IPS-15b (cell line): ENCODE measurements around the gene PPP2R2B.

Experiments used
- H3K27me3 ChIP-seq: one replicate; pipeline ENCODE4 v1.6.1; 2013; ENCODE audit warnings: low read length; ENCODE audit not compliant: control insufficient read depth, insufficient read depth
- H3K36me3 ChIP-seq: one replicate; pipeline ENCODE4 v1.6.1; 2013; ENCODE audit warnings: low read length; ENCODE audit not compliant: control insufficient read depth, insufficient read depth
- H3K4me1 ChIP-seq: one replicate; pipeline ENCODE4 v1.6.1; 2013; ENCODE audit warnings: mild to moderate bottlenecking, low read length; ENCODE audit not compliant: control insufficient read depth, insufficient read depth
- H3K4me3 ChIP-seq: one replicate; pipeline ENCODE4 v1.5.1; 2013; ENCODE audit warnings: low read depth, low read length
- H3K9ac ChIP-seq: one replicate; pipeline ENCODE4 v1.6.1; 2013; ENCODE audit warnings: low read depth, mild to moderate bottlenecking, low read length
- H3K9me3 ChIP-seq: one replicate; pipeline ENCODE4 v1.6.1; 2013; ENCODE audit warnings: mild to moderate bottlenecking, low read length; ENCODE audit not compliant: control insufficient read depth, insufficient read depth

Gene PPP2R2B

GRCh38 chr5:146878476-146879172, at the start of gene PPP2R2B:
Gene PPP2R2B, minus strand, starts transcription at chr5:146878757.
- Histone ChIP-seq H3K4me3 (peak within 1 kb of the TSS; percentile 84), H3K9ac (peak within 1 kb of the TSS; percentile 51), H3K9me3 (no peaks in the 10 kb centered on the region), H3K4me1 (peaks cover 28% of the 10 kb centered on the region), H3K27me3 (peaks cover 36% of the 10 kb centered on the region), H3K36me3 (no peaks in the 10 kb centered on the region)

- H3K9ac ChIP-seq: no peak overlapping the region
- H3K36me3 ChIP-seq: no peaks in the 10 kb centered on the region
- no peaks in the 10 kb centered on the region for H3K9me3 ChIP-seq
- H3K4me3 ChIP-seq: no peak overlapping the region
- peaks cover 4% of the 10 kb centered on the region for H3K4me1 ChIP-seq
- no peaks in the 10 kb centered on the region for H3K27me3 ChIP-seq
These were observed 45.6 kb upstream of the PPP2R2B start for GRCh38 chr5:146924132-146924531.

GRCh38 chr5:146921225-146921624, 42.7 kb upstream of the PPP2R2B start:
- H3K9me3 ChIP-seq: no peaks in the 10 kb centered on the region
- no peak overlapping the region for H3K4me3 ChIP-seq
- peaks cover 12% of the 10 kb centered on the region for H3K4me1 ChIP-seq
- H3K27me3 ChIP-seq: no peaks in the 10 kb centered on the region
- H3K9ac ChIP-seq: no peak overlapping the region
- no peaks in the 10 kb centered on the region for H3K36me3 ChIP-seq

GRCh38 chr5:146920351-146920881, 41.9 kb upstream of the PPP2R2B start:
- Histone ChIP-seq H3K4me3 (no peak overlapping the region), H3K9ac (no peak overlapping the region), H3K27me3 (no peaks in the 10 kb centered on the region), H3K36me3 (no peaks in the 10 kb centered on the region), H3K9me3 (no peaks in the 10 kb centered on the region), H3K4me1 (peaks cover 13% of the 10 kb centered on the region)

- H3K36me3 ChIP-seq: no peaks in the 10 kb centered on the region
- no peaks in the 10 kb centered on the region for H3K27me3 ChIP-seq
- H3K9ac ChIP-seq: no peak overlapping the region
- H3K4me1 ChIP-seq: peaks cover 15% of the 10 kb centered on the region
- no peaks in the 10 kb centered on the region for H3K9me3 ChIP-seq
- H3K4me3 ChIP-seq: no peak overlapping the region
These were observed 40.7 kb upstream of the PPP2R2B start for GRCh38 chr5:146919304-146919703.

GRCh38 chr5:146917931-146918330, 39.4 kb upstream of the PPP2R2B start:
- no peaks in the 10 kb centered on the region for H3K9me3 ChIP-seq
- H3K27me3 ChIP-seq: no peaks in the 10 kb centered on the region
- H3K9ac ChIP-seq: no peak overlapping the region
- no peaks in the 10 kb centered on the region for H3K36me3 ChIP-seq
- H3K4me3 ChIP-seq: no peak overlapping the region
- H3K4me1 ChIP-seq: peaks cover 15% of the 10 kb centered on the region

GRCh38 chr5:146912874-146913273, 34.3 kb upstream of the PPP2R2B start:
- H3K4me1 ChIP-seq: peaks cover 3% of the 10 kb centered on the region
- no peak overlapping the region for H3K4me3 ChIP-seq
- H3K36me3 ChIP-seq: no peaks in the 10 kb centered on the region
- no peaks in the 10 kb centered on the region for H3K9me3 ChIP-seq
- H3K9ac ChIP-seq: no peak overlapping the region
- H3K27me3 ChIP-seq: no peaks in the 10 kb centered on the region

- Histone ChIP-seq H3K36me3 (no peaks in the 10 kb centered on the region), H3K4me3 (no peak overlapping the region), H3K4me1 (peaks cover under 1% of the 10 kb centered on the region), H3K9me3 (no peaks in the 10 kb centered on the region), H3K9ac (no peak overlapping the region), H3K27me3 (no peaks in the 10 kb centered on the region)
These were observed 31.7 kb upstream of the PPP2R2B start for GRCh38 chr5:146910239-146910638.

GRCh38 chr5:146909255-146910068, 30.9 kb upstream of the PPP2R2B start:
- H3K36me3 ChIP-seq: no peaks in the 10 kb centered on the region
- no peaks in the 10 kb centered on the region for H3K27me3 ChIP-seq
- no peak overlapping the region for H3K4me3 ChIP-seq
- no peak overlapping the region for H3K9ac ChIP-seq
- no peaks in the 10 kb centered on the region for H3K4me1 ChIP-seq
- H3K9me3 ChIP-seq: no peaks in the 10 kb centered on the region

GRCh38 chr5:146906803-146907202, 28.2 kb upstream of the PPP2R2B start:
- Histone ChIP-seq H3K9me3 (no peaks in the 10 kb centered on the region), H3K9ac (no peak overlapping the region), H3K27me3 (no peaks in the 10 kb centered on the region), H3K36me3 (no peaks in the 10 kb centered on the region), H3K4me1 (no peaks in the 10 kb centered on the region), H3K4me3 (no peak overlapping the region)

GRCh38 chr5:146904890-146905289, 26.3 kb upstream of the PPP2R2B start:
- Histone ChIP-seq H3K9ac (no peak overlapping the region), H3K4me3 (no peak overlapping the region), H3K4me1 (no peaks in the 10 kb centered on the region), H3K27me3 (no peaks in the 10 kb centered on the region), H3K9me3 (no peaks in the 10 kb centered on the region), H3K36me3 (no peaks in the 10 kb centered on the region)

GRCh38 chr5:146903789-146904188, 25.2 kb upstream of the PPP2R2B start:
- Histone ChIP-seq H3K27me3 (no peaks in the 10 kb centered on the region), H3K4me3 (no peak overlapping the region), H3K4me1 (no peaks in the 10 kb centered on the region), H3K36me3 (no peaks in the 10 kb centered on the region), H3K9ac (no peak overlapping the region), H3K9me3 (no peaks in the 10 kb centered on the region)
